ENCODE measurements around the gene MICOS13. TPM values are rescaled to one million over a fixed set of nuclear protein-coding genes. Genes with fewer than 3 reads are reported as not detected.
"Not testable (repeated sequence)": the region's sequence is repeated elsewhere in the genome, so short reads cannot be mapped to it uniquely, and the experiment has no call there.

Gene MICOS13
- total RNA-seq, 3 donors from 2014 or later: 90.0 to 107 (median 103) TPM

- DNase-seq: no peak
- H3K4me3 Mint-ChIP-seq: no peak overlapping the region
- H3K27me3 Mint-ChIP-seq (ENCODE audit: low read depth): no peaks in the 10 kb centered on the region
- peaks cover 9% of the 10 kb centered on the region for H3K36me3 Mint-ChIP-seq (ENCODE audit: insufficient read depth)
- H3K9me3 Mint-ChIP-seq: no peaks in the 10 kb centered on the region
- no peak for ATAC-seq
- H3K4me1 Mint-ChIP-seq (ENCODE audit: low read depth): no peaks in the 10 kb centered on the region
These were observed 27.6 kb upstream of the MICOS13 start for GRCh38 chr19:5707576-5708575.

GRCh38 chr19:5706876-5707573, 26.7 kb upstream of the MICOS13 start:
- Mint-ChIP-seq H3K36me3 (ENCODE audit: insufficient read depth) (peaks cover 6% of the 10 kb centered on the region), H3K4me3 (no peak overlapping the region), H3K9me3 (no peaks in the 10 kb centered on the region), H3K4me1 (ENCODE audit: low read depth) (no peaks in the 10 kb centered on the region), H3K27me3 (ENCODE audit: low read depth) (no peaks in the 10 kb centered on the region)
- DNase-seq: no peak
- no peak for ATAC-seq

GRCh38 chr19:5705552-5705951, 25.2 kb upstream of the MICOS13 start:
- H3K4me3 Mint-ChIP-seq: no peak overlapping the region
- H3K9me3 Mint-ChIP-seq: no peaks in the 10 kb centered on the region
- no peaks in the 10 kb centered on the region for H3K27me3 Mint-ChIP-seq (ENCODE audit: low read depth)
- DNase-seq: no peak
- H3K36me3 Mint-ChIP-seq (ENCODE audit: insufficient read depth): peaks cover 15% of the 10 kb centered on the region
- no peak for ATAC-seq
- H3K4me1 Mint-ChIP-seq (ENCODE audit: low read depth): no peaks in the 10 kb centered on the region

GRCh38 chr19:5703819-5704818, 23.8 kb upstream of the MICOS13 start:
- DNase-seq (no peak), ATAC-seq (no peak)
- no peaks in the 10 kb centered on the region for H3K27me3 Mint-ChIP-seq (ENCODE audit: low read depth)
- H3K4me3 Mint-ChIP-seq: no peak overlapping the region
- H3K36me3 Mint-ChIP-seq (ENCODE audit: insufficient read depth): peaks cover 18% of the 10 kb centered on the region
- no peaks in the 10 kb centered on the region for H3K4me1 Mint-ChIP-seq (ENCODE audit: low read depth)
- H3K9me3 Mint-ChIP-seq: no peaks in the 10 kb centered on the region

GRCh38 chr19:5702053-5702410, 21.7 kb upstream of the MICOS13 start:
- not testable (repeated sequence) for H3K4me1 Mint-ChIP-seq (ENCODE audit: low read depth); H3K27me3 Mint-ChIP-seq (ENCODE audit: low read depth); H3K4me3 Mint-ChIP-seq

GRCh38 chr19:5700455-5701092, 20.3 kb upstream of the MICOS13 start:
- Mint-ChIP-seq H3K4me3 (no peak overlapping the region), H3K9me3 (no peaks in the 10 kb centered on the region), H3K36me3 (ENCODE audit: insufficient read depth) (peaks cover 28% of the 10 kb centered on the region), H3K4me1 (ENCODE audit: low read depth) (peaks cover 1% of the 10 kb centered on the region), H3K27me3 (ENCODE audit: low read depth) (no peaks in the 10 kb centered on the region)
- no peak for DNase-seq
- no peak for ATAC-seq

More at GRCh38 chr19:5702053-5702410, 21.7 kb upstream of the MICOS13 start:
- H3K36me3 Mint-ChIP-seq (ENCODE audit: insufficient read depth): peaks cover 26% of the 10 kb centered on the region
- not testable (repeated sequence) for ATAC-seq, DNase-seq, H3K9me3 Mint-ChIP-seq

- ATAC-seq (no peak), DNase-seq (no peak)
- Mint-ChIP-seq H3K27me3 (ENCODE audit: low read depth) (no peaks in the 10 kb centered on the region), H3K4me3 (no peak overlapping the region), H3K9me3 (no peaks in the 10 kb centered on the region), H3K36me3 (ENCODE audit: insufficient read depth) (peaks cover 28% of the 10 kb centered on the region), H3K4me1 (ENCODE audit: low read depth) (peaks cover 1% of the 10 kb centered on the region)
These were observed 18.5 kb upstream of the MICOS13 start for GRCh38 chr19:5698635-5699422.

- Mint-ChIP-seq H3K36me3 (ENCODE audit: insufficient read depth) (peaks cover 27% of the 10 kb centered on the region), H3K9me3 (no peaks in the 10 kb centered on the region), H3K27me3 (ENCODE audit: low read depth) (no peaks in the 10 kb centered on the region), H3K4me3 (no peak overlapping the region), H3K4me1 (ENCODE audit: low read depth) (peaks cover 1% of the 10 kb centered on the region)
- ATAC-seq: no peak
- DNase-seq: no peak
These were observed 17.7 kb upstream of the MICOS13 start for GRCh38 chr19:5697890-5698634.

- ATAC-seq (no peak), DNase-seq (no peak)
- no peaks in the 10 kb centered on the region for H3K9me3 Mint-ChIP-seq
- H3K27me3 Mint-ChIP-seq (ENCODE audit: low read depth): no peaks in the 10 kb centered on the region
- H3K36me3 Mint-ChIP-seq (ENCODE audit: insufficient read depth): peaks cover 30% of the 10 kb centered on the region
- H3K4me3 Mint-ChIP-seq: no peak overlapping the region
- peaks cover 5% of the 10 kb centered on the region for H3K4me1 Mint-ChIP-seq (ENCODE audit: low read depth)
These were observed 16.9 kb upstream of the MICOS13 start for GRCh38 chr19:5697022-5697889.

- no peak for DNase-seq
- H3K4me1 Mint-ChIP-seq (ENCODE audit: low read depth): peaks cover 8% of the 10 kb centered on the region
- ATAC-seq: no peak
- peaks cover 30% of the 10 kb centered on the region for H3K36me3 Mint-ChIP-seq (ENCODE audit: insufficient read depth)
- no peak overlapping the region for H3K4me3 Mint-ChIP-seq
- no peaks in the 10 kb centered on the region for H3K9me3 Mint-ChIP-seq
- no peaks in the 10 kb centered on the region for H3K27me3 Mint-ChIP-seq (ENCODE audit: low read depth)
These were observed 16.1 kb upstream of the MICOS13 start for GRCh38 chr19:5696196-5697021.

GRCh38 chr19:5695649-5696195, 15.4 kb upstream of the MICOS13 start:
- DNase-seq: no peak
- no peak for ATAC-seq
- Mint-ChIP-seq H3K4me3 (no peak overlapping the region), H3K4me1 (ENCODE audit: low read depth) (peaks cover 8% of the 10 kb centered on the region), H3K36me3 (ENCODE audit: insufficient read depth) (peaks cover 31% of the 10 kb centered on the region), H3K9me3 (no peaks in the 10 kb centered on the region), H3K27me3 (ENCODE audit: low read depth) (no peaks in the 10 kb centered on the region)
